ENCODE measurements around the gene MAT1A.
"Not testable (repeated sequence)": the region's sequence is repeated elsewhere in the genome, so short reads cannot be mapped to it uniquely, and the experiment has no call there.

Gene MAT1A

DNA sequence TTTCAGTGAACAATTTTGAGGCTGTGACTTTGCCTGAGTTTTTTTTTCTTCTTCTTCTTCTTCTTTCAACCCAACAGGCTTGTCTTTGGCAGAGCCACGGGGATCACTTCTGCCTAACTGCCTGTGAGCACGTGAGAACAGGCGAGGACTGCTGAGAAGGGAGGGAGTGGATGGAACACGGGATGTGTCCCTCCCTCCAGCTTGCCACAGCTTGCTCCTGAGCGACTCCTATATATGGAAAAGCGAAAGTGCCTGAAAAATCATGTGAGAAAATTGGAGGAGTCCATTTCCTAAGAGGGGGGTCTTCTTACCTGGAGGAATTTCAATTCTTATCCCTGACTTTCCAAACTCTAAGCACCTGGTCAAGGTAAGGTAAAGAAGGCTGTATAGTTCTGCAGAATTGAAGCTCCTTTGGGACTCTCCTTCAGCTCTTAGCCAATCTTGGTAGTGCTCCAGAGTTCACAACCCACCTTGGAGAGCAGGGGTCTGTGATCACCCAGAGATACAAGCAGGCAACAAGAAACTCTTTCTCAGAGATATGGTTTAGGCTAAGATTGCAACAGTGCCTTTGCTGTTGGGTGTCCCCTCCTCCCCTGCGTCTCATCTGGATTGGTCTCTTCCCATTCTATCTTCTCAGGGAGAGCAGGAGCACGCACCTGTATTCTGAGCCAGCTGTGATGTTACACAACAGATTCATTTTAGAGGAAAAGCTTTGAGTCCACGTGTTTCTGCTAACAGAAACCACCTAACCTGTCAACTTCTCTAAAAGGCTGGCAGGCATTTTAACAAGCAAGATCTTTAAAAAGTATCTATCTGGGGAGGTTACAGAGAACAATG is at the start of gene MAT1A:
TSS of gene MAT1A (minus strand) at position 208 of the 837 bp plus-strand sequence. CDS start 235 bp downstream, outside the sequence.
- in situ Hi-C loops (cut with MboI; ENCODE audit: low sequenced_read_pairs), result no loop called here

- in situ Hi-C loops (cut with MboI; ENCODE audit: low sequenced_read_pairs), result no loop called here
These were observed 44.5 kb upstream of the MAT1A start for GRCh38 chr10:80333983-80334382.

GRCh38 chr10:80324891-80325364 is 35.5 kb upstream of the MAT1A start:
- in situ Hi-C loops (cut with MboI; ENCODE audit: low sequenced_read_pairs), result no loop called here

GRCh38 chr10:80324086-80324485 is 34.6 kb upstream of the MAT1A start:
- in situ Hi-C loops (cut with MboI; ENCODE audit: low sequenced_read_pairs), result no loop called here

- in situ Hi-C loops (cut with MboI; ENCODE audit: low sequenced_read_pairs), result no loop called here
These were observed 33.9 kb upstream of the MAT1A start for GRCh38 chr10:80323311-80323710.

GRCh38 chr10:80322711-80323110 is 33.3 kb upstream of the MAT1A start:
- in situ Hi-C loops (cut with MboI; ENCODE audit: low sequenced_read_pairs), result no loop called here

DNA sequence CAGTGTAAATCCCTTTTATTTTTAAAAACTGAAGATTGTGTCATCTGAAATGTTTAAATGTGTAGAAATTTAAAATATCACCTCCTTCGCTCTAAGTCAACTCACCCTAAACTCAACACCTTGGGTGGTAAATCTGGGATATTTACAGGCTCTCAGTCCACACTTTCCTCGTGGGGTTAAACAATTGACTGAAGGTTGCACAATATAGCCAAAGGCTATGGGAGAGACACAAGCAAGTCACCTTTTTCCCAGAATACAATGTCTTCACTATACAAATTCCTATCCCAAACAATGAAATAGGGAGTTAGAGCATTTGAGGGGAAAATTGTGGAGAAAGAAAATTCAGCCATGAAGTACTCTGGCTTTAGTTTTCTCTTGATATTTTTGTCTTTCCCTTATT is 32.7 kb upstream of the MAT1A start:
- in situ Hi-C loops (cut with MboI; ENCODE audit: low sequenced_read_pairs), result no loop called here

- in situ Hi-C loops (cut with MboI; ENCODE audit: low sequenced_read_pairs), result no loop called here
These were observed 31.7 kb upstream of the MAT1A start for GRCh38 chr10:80321183-80321582.

- in situ Hi-C loops (cut with MboI; ENCODE audit: low sequenced_read_pairs), result no loop called here
These were observed 30.9 kb upstream of the MAT1A start for GRCh38 chr10:80320377-80320776.

GRCh38 chr10:80319725-80320290 is 30.4 kb upstream of the MAT1A start:
- in situ Hi-C loops (cut with MboI; ENCODE audit: low sequenced_read_pairs), result no loop called here

GRCh38 chr10:80319318-80319717 is 29.9 kb upstream of the MAT1A start:
- in situ Hi-C loops (cut with MboI; ENCODE audit: low sequenced_read_pairs), result no loop called here

GRCh38 chr10:80318742-80319141 is 29.3 kb upstream of the MAT1A start:
- in situ Hi-C loops (cut with MboI; ENCODE audit: low sequenced_read_pairs), result no loop called here

DNA sequence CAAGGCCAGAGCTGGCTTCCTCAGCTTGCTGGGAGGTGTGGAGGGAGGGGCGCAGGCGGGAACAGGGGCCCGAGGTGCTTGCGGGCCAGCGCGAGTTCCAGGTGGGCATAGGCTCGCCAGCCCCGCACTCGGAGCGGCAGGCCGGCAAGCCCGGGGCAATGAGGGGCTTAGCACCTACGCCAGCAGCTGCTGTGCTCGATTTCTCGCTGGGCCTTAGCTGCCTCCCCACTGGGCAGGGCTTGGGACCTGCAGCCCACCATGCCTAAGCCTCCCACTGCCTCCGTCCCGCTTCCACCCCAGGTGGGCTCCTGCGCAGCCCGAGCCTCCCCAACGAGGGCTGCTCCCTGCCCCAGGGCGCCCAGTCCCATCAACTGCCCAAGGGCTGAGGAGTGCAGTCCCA is 25.9 kb upstream of the MAT1A start:
- in situ Hi-C loops (cut with MboI; ENCODE audit: low sequenced_read_pairs), result no loop called here

- in situ Hi-C loops (cut with MboI; ENCODE audit: low sequenced_read_pairs), result no loop called here
These were observed 24.1 kb upstream of the MAT1A start for GRCh38 chr10:80313523-80313922.

- in situ Hi-C loops (cut with MboI; ENCODE audit: low sequenced_read_pairs), result not testable (repeated sequence)
These were observed 16.5 kb upstream of the MAT1A start for GRCh38 chr10:80305989-80306388.

DNA sequence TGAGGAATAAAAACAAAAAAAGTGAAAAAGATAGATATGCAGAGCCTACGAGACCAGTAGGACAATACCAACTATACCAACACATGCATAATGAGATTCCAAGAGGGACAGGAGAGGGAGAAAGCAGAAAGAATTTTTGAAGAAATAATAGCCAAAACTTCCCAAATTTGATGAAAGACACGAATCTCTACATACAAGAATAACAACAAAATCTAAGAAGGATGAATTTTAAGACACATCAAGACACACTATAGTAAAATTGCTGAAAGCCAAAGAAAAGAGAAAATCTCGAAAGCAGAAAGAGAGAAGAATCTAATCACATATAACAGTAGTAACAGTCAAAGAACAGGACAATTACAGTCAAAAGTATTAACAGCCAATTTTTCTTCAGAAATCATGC is 7.5 kb upstream of the MAT1A start:
- in situ Hi-C loops (cut with MboI; ENCODE audit: low sequenced_read_pairs), result no loop called here

- in situ Hi-C loops (cut with MboI; ENCODE audit: low sequenced_read_pairs), result no loop called here
These were observed 3.3 kb upstream of the MAT1A start for GRCh38 chr10:80292607-80293239.

DNA sequence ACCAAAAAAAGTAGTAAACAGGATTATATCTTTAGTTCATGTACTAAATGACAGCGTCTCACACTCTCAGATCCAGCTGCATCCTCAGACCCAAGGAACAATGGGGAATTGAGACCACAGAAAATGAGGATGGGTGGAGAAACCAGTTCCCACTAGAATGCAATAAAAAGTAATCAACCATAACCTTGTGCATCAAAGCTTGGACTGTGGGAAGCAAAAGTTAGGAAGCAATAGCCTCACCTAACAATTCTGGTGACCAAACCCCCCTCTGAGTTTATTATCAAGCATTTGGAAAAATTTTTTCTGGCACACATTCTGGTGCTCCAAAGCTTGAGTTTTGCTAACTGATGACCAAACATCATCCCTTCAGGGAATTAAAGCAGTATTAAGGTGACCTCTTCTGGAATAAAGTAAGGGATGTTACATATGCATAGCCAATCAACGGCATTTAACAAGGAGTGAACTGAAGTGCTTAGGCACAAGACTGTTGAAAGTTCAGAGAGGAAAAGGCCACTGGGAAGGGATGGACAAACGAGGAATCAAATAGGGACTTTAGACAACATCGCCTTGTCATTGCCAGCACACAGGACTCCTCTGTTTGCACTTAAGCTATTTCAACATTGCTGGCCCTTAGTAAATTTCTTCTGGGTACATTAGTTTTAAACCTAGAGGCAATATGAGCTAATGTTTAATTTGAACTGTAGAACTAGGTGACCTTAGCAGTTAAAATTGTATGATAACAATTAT is 1.2 kb upstream of the MAT1A start:
- in situ Hi-C loops (cut with MboI; ENCODE audit: low sequenced_read_pairs), result no loop called here

DNA sequence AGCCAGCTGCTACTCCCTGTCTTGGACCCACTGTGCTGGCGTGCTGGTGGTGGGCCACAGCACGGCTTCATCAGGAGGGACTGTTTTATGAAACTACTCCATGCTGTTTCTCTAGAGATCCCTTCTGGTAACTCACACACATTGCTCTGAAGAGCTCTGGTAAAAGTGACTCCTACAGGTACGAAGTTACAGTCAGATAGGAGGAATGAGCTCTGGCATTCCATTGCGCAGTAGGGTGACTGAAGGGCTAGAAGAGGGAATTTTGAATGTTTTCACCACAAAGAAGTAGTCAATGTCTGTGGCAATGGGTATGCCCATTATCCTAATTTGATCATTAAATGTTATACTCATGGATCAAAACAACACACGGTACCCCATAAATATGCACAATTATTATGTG is 609 bp downstream of the MAT1A start:
- in situ Hi-C loops (cut with MboI; ENCODE audit: low sequenced_read_pairs), result no loop called here

GRCh38 chr10:80284522-80284921 is 4.9 kb downstream of the MAT1A start:
- in situ Hi-C loops (cut with MboI; ENCODE audit: low sequenced_read_pairs), result no loop called here

GRCh38 chr10:80283536-80284199 is 5.8 kb downstream of the MAT1A start:
- in situ Hi-C loops (cut with MboI; ENCODE audit: low sequenced_read_pairs), result no loop called here
